IMR-90 (cell line): Measurements from ENCODE around the gene FBXL7. TPM values are rescaled to one million over a fixed set of nuclear protein-coding genes. Genes with fewer than 3 reads are reported as not detected.
A peak's percentile ranks its signal among the peaks of the same experiment; 100 is the strongest.

ENCODE experiments used
- ATAC-seq: fragments of 200-7000 bp; cut with Tn5 transposase; 2 replicates; pipeline ENCODE4 v1.9.1; 2020; ENCODE audit warnings: low read depth, mild to moderate bottlenecking, moderate library complexity
- BruUV-seq: library from RNA; stranded (reverse); fragments of 400-500 nt; replicated peaks from 2 replicates; lab custom pipeline; 2021; lab: Mats Ljungman, UMichigan
- CTCF ChIA-PET: fragments of 300-600 bp; formaldehyde crosslinking; extraction: SDS; loops from one replicate; lab custom pipeline; 2021; ENCODE audit warnings: antibody characterized with exemption; lab: Yijun Ruan, JAX
- POLR2A ChIA-PET: fragments of 300-600 bp; sonication (Branson Sonifier 250); formaldehyde crosslinking; loops from one replicate; lab custom pipeline; 2022; ENCODE audit warnings: antibody characterized with exemption; ENCODE audit not compliant: unreplicated experiment; lab: Charles Lee
- DNase-seq: peaks from one replicate; pipeline ENCODE4 v3.0.0; 2013
- H2AFZ ChIP-seq: replicated peaks from 2 replicates; pipeline ENCODE3; 2013; ENCODE audit warnings: low read length, mild to moderate bottlenecking; ENCODE audit not compliant: poor library complexity
- H2AK5ac ChIP-seq: 2 replicates; pipeline ENCODE4 v1.6.1; 2013; ENCODE audit warnings: low read depth, low read length, inconsistent platforms
- H2AK9ac ChIP-seq: replicated peaks from 2 replicates; pipeline ENCODE3; 2013; ENCODE audit warnings: mild to moderate bottlenecking, low read depth, low read length, moderate library complexity; ENCODE audit not compliant: poor library complexity
- H2BK120ac ChIP-seq: 2 replicates; pipeline ENCODE4 v1.6.1; 2013; ENCODE audit warnings: low read depth, low read length, inconsistent platforms
- H2BK15ac ChIP-seq: 3 replicates; pipeline ENCODE4 v1.6.1; 2013; ENCODE audit warnings: low read depth, low read length, inconsistent platforms
- H2BK20ac ChIP-seq: 2 replicates; pipeline ENCODE4 v1.6.1; 2013; ENCODE audit warnings: low read depth, mild to moderate bottlenecking, inconsistent platforms, low read length, moderate library complexity
- H2BK5ac ChIP-seq: 2 replicates; pipeline ENCODE4 v1.6.1; 2013; ENCODE audit warnings: mild to moderate bottlenecking, low read depth, low read length, inconsistent platforms; ENCODE audit not compliant: poor library complexity, severe bottlenecking
- H3K14ac ChIP-seq: replicated peaks from 2 replicates; pipeline ENCODE4 v1.6.1; 2013; ENCODE audit warnings: low read depth, low read length, inconsistent platforms
- H3K18ac ChIP-seq: 2 replicates; pipeline ENCODE4 v1.6.1; 2013; ENCODE audit warnings: low read depth, low read length, control low read depth
- H3K23ac ChIP-seq: 2 replicates; pipeline ENCODE4 v1.6.1; 2013; ENCODE audit warnings: low read depth, low read length, inconsistent platforms
- H3K27ac ChIP-seq: 2 replicates; pipeline ENCODE4 v1.5.1; 2013; ENCODE audit warnings: mild to moderate bottlenecking, control low read depth, low read length; ENCODE audit not compliant: insufficient read depth
- H3K27me3 ChIP-seq: 2 replicates; pipeline ENCODE4 v1.6.1; 2013; ENCODE audit warnings: low read length; ENCODE audit not compliant: control insufficient read depth, insufficient read depth
- H3K36me3 ChIP-seq: 2 replicates; pipeline ENCODE4 v1.6.1; 2013; ENCODE audit warnings: low read length, mixed read lengths; ENCODE audit not compliant: control insufficient read depth, insufficient read depth
- H3K4ac ChIP-seq: 2 replicates; pipeline ENCODE4 v1.6.1; 2013; ENCODE audit warnings: low read depth, low read length, inconsistent platforms
- H3K4me1 ChIP-seq: 2 replicates; pipeline ENCODE4 v1.6.1; 2013; ENCODE audit warnings: low read length, mixed read lengths; ENCODE audit not compliant: control insufficient read depth, insufficient read depth
- H3K4me2 ChIP-seq: 2 replicates; pipeline ENCODE4 v1.6.1; 2013; ENCODE audit warnings: low read depth, mild to moderate bottlenecking, control low read depth, low read length, moderate library complexity
- H3K4me3 ChIP-seq: 2 replicates; pipeline ENCODE4 v1.5.1; 2013; ENCODE audit warnings: low read depth, mild to moderate bottlenecking, control low read depth, low read length, moderate library complexity; ENCODE audit not compliant: insufficient read depth
- H3K56ac ChIP-seq: 2 replicates; pipeline ENCODE4 v1.6.1; 2013; ENCODE audit warnings: low read length, inconsistent platforms; ENCODE audit not compliant: insufficient read depth; ENCODE audit errors: extremely low read depth
- H3K79me1 ChIP-seq, 2 experiments: 2 replicates each; pipeline ENCODE4 v1.6.1; 2013; ENCODE audit warnings: low read length in 2 of 2, inconsistent platforms in 1 of 2, low read depth in 1 of 2
- H3K9ac ChIP-seq: 2 replicates; pipeline ENCODE4 v1.6.1; 2013; ENCODE audit warnings: low read depth, low read length, control low read depth
- H3K9me1 ChIP-seq: 2 replicates; pipeline ENCODE4 v1.6.1; 2013; ENCODE audit warnings: low read length, inconsistent platforms; ENCODE audit not compliant: insufficient read depth
- H3K9me3 ChIP-seq: 2 replicates; pipeline ENCODE4 v1.6.1; 2013; ENCODE audit warnings: low read length; ENCODE audit not compliant: control insufficient read depth, insufficient read depth
- H4K20me1 ChIP-seq: 2 replicates; pipeline ENCODE4 v1.6.1; 2013; ENCODE audit warnings: low read length, inconsistent platforms; ENCODE audit not compliant: insufficient read depth
- H4K5ac ChIP-seq: 2 replicates; pipeline ENCODE4 v1.6.1; 2013; ENCODE audit warnings: mild to moderate bottlenecking, low read depth, low read length, control low read depth
- H4K8ac ChIP-seq, 2 experiments: 2 replicates each; pipeline ENCODE4 v1.6.1; 2013; ENCODE audit warnings: low read depth in 2 of 2, low read length in 2 of 2, control low read depth in 1 of 2, inconsistent platforms in 1 of 2
- H4K91ac ChIP-seq: 2 replicates; pipeline ENCODE4 v1.6.1; 2013; ENCODE audit warnings: low read depth, low read length, inconsistent platforms; ENCODE audit not compliant: insufficient read depth
- BHLHE40 ChIP-seq: fragments of 150-350 bp; IDR thresholded peaks from 2 replicates; pipeline ENCODE4 v1.6.1; 2016; ENCODE audit warnings: mild to moderate bottlenecking, low read depth, low read length
- MAZ ChIP-seq: IDR thresholded peaks from 2 replicates; pipeline ENCODE4 v1.6.1; 2012; ENCODE audit warnings: low read depth, mild to moderate bottlenecking, low read length, improper control_type of control experiment, moderate library complexity, borderline replicate concordance
- RAD21 ChIP-seq: IDR thresholded peaks from 2 replicates; pipeline ENCODE4 v1.6.1; 2012; ENCODE audit warnings: low read length, improper control_type of control experiment
- RCOR1 ChIP-seq: IDR thresholded peaks from 2 replicates; pipeline ENCODE4 v1.6.1; 2012; ENCODE audit warnings: mild to moderate bottlenecking, low read length, improper control_type of control experiment; ENCODE audit not compliant: insufficient replicate concordance
- WGBS, 2 experiments: methylation state at CpG; one replicate each; pipeline versions ENCODE4 v1.1.5 to v1.1.7; 2013; ENCODE audit warnings: missing lambda C conversion rate in 2 of 2; ENCODE audit not compliant: insufficient read length in 1 of 2; ENCODE audit errors: extremely low coverage in 2 of 2; 5-methylcytosine and 5-hydroxymethylcytosine counted together
- dilution Hi-C: fragments of 300-500 bp; cut with HindIII; formaldehyde crosslinking; loops from one replicate; pipeline ENCODE4 v1.14.3; 2018; ENCODE audit warnings: low sequenced_read_pairs; ENCODE audit not compliant: unreplicated experiment
- in situ Hi-C: fragments of 300-500 bp; cut with MboI; formaldehyde crosslinking; loops from 3 replicates; pipeline ENCODE4 v1.14.3; 2019; ENCODE audit warnings: low sequenced_read_pairs, inconsistent platforms, mixed read lengths
- intact Hi-C: fragments of 100-400 bp; cut with micrococcal nuclease; formaldehyde crosslinking; loops from 2 replicates; pipeline ENCODE4 v1.10.0; 2022
- polyA plus RNA-seq, 3 experiments: library from polyadenylated mRNA; depleted of rRNA; stranded (reverse); fragments of >200 nt; gene quantifications; 2 replicates each; pipeline ENCODE4 v1.2.3, GENCODE V29; 2012; ENCODE audit warnings: low replicate concordance in 1 of 3
- total RNA-seq: library from RNA; depleted of rRNA; stranded (reverse); fragments of >200 nt; gene quantifications from 2 replicates; pipeline ENCODE4 v1.2.3, GENCODE V29; 2012
- TF ChIP-seq, protein P1 (sequence below): fragments of 150-350 bp; IDR thresholded peaks from 2 replicates; pipeline ENCODE4 v1.6.1; 2017; ENCODE audit warnings: mild to moderate bottlenecking, antibody characterized with exemption, low read length, low read depth
- TF ChIP-seq, protein P2 (sequence below): fragments of 150-350 bp; IDR thresholded peaks from 2 replicates; pipeline ENCODE4 v1.6.1; 2016; ENCODE audit warnings: low read depth, mild to moderate bottlenecking, low read length, moderate library complexity, borderline replicate concordance

FBXL7 gene
- total and polyA plus RNA-seq, 2 of the 4 experiments (the other 2 are of a cell fraction): 4.1 to 10.2 TPM

DNA sequence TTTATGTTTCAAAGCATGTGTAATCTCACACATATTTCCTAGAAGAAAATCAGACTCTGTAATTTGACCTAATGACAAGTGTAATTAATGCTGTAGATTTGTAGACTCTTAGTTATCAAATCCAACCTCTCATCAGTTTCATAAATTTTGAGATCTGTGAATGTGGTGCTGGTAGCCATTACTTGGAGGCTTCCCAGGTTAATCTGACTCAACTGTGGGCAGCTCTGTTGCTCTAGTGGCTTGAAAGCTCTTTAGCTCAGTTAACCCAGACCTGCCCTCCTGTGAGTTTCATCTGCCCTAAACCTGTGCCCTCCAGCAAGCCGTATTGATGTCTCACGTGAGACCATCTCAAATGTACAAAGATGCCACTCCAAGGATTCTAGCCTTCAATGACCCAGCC is 323.4 kb downstream of the FBXL7 start:
- Histone ChIP-seq H4K91ac (no peak overlapping the region), H3K23ac (no peak overlapping the region), H4K20me1 (no peaks in the 10 kb centered on the region), H2BK20ac (no peak overlapping the region), H3K27me3 (no peaks in the 10 kb centered on the region), H2AFZ (no peak overlapping the region), H3K9me3 (no peaks in the 10 kb centered on the region), H3K9me1 (peaks cover 6% of the 10 kb centered on the region; the same call in 1 of the 2 replicates), H2BK15ac (peak overlapping the region; percentile 52; the same call in 1 of the 3 replicates), H3K79me1 (peaks cover 6 to 16% of the 10 kb centered on the region in 2 experiments; a peak in 3 of 4 replicates), H3K4me1 (peaks cover 9% of the 10 kb centered on the region), H3K14ac (0 out of 2 replicates have a peak overlapping the region, but pooled peaks have one; percentile 11), H4K8ac (no peak overlapping the region), H3K4ac (no peak overlapping the region), H4K5ac (no peak overlapping the region), H2AK9ac (no peak overlapping the region), H3K56ac (no peak overlapping the region), H3K4me2 (no peak overlapping the region), H3K4me3 (no peak overlapping the region), H3K9ac (no peak overlapping the region), H2BK5ac (no peak overlapping the region), H2BK120ac (no peak overlapping the region), H3K36me3 (no peaks in the 10 kb centered on the region), H3K27ac (no peak overlapping the region), H2AK5ac (no peak overlapping the region; the same call in 1 of the 2 replicates), H3K18ac (no peak overlapping the region)
- ATAC-seq (no peak; the same call in 1 of the 2 replicates), DNase-seq (peak; percentile 46)
- ChIA-PET POLR2A (no interaction called here), CTCF (interaction anchor here (1.1 to 1.8 kb wide), 2 partner anchors 173 to 280 kb away, joined by 3 to 7 read pairs; no protein-coding TSS in a partner anchor)
- in situ Hi-C loops: no loop called here
- dilution Hi-C loops: no loop called here
- BruUV-seq: no TSS peak
- WGBS, 2 experiments: no CpG with 5 or more reads among the region's 2 CpGs
- TF ChIP-seq BHLHE40 (no peak), MAZ (no peak), RAD21 (no peak), RCOR1 (no peak)
- TF ChIP-seq, protein P1, sequence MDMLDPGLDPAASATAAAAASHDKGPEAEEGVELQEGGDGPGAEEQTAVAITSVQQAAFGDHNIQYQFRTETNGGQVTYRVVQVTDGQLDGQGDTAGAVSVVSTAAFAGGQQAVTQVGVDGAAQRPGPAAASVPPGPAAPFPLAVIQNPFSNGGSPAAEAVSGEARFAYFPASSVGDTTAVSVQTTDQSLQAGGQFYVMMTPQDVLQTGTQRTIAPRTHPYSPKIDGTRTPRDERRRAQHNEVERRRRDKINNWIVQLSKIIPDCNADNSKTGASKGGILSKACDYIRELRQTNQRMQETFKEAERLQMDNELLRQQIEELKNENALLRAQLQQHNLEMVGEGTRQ: no peak
- TF ChIP-seq, protein P2, sequence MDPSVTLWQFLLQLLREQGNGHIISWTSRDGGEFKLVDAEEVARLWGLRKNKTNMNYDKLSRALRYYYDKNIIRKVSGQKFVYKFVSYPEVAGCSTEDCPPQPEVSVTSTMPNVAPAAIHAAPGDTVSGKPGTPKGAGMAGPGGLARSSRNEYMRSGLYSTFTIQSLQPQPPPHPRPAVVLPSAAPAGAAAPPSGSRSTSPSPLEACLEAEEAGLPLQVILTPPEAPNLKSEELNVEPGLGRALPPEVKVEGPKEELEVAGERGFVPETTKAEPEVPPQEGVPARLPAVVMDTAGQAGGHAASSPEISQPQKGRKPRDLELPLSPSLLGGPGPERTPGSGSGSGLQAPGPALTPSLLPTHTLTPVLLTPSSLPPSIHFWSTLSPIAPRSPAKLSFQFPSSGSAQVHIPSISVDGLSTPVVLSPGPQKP: no peak
- intact Hi-C loops: loop anchor here (5.0 kb wide), 1 partner anchor 716 kb away; no protein-coding TSS in a partner anchor
